ENCODE measurements around the gene PADI6.
A peak's percentile ranks its signal among the peaks of the same experiment; 100 is the strongest.

The PADI6 gene

DNA sequence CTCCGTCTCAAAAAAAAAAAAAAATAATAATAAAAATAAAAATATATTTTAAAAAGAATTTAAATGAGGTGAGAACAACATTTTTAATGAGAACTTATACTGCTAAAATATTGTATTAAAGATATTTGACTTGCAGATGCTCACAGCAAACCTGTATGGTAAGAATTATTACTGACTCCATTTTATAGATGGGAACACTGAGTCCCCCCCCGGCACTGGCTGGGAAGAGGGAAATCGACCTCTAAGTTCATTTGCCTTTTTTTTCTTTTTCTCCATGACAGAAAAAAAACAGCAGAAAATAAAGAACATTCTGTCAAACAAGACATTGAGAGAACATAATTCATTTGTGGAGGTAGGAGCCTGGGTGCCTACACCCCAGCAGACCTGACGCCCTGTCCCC lies 13.4 kb upstream of the PADI6 start:
- DNase-seq = no peak

DNA sequence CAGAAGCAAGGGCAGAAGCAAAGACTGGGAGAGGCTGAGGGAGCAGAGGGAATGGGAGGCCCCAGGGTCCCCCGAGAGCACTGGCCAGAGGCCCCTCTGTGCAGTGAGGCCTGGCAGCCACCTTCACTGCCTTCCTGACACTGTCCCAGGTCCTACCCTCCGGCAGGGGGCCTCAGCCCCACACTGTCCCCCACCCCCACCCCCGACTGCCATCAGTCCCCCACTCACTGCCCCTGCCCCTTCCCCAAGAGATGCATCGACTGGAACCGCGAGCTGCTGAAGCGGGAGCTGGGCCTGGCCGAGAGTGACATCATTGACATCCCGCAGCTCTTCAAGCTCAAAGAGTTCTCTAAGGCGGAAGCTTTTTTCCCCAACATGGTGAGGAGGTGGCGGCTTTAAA lies 13.0 kb upstream of the PADI6 start:
- no peak for DNase-seq

DNA sequence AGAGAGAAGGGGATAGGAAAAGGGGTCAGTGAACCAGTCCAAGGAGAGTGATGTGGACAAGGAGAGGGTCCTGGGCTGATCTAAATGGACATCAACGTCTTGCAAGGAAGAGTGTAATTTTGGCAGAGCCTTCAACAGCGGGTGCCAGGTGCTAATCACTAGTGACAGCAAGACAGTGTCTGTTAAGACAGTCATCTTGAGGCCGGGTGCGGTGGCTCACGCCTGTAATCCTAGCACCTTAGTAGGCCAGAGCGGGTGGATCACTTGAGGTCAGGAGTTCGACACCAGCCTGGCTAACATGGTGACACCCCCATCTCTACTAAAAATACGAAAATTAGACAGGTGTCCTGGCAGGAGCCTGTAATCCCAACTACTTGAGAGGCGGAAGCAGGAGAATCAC lies 12.2 kb upstream of the PADI6 start:
- DNase-seq = no peak

DNA sequence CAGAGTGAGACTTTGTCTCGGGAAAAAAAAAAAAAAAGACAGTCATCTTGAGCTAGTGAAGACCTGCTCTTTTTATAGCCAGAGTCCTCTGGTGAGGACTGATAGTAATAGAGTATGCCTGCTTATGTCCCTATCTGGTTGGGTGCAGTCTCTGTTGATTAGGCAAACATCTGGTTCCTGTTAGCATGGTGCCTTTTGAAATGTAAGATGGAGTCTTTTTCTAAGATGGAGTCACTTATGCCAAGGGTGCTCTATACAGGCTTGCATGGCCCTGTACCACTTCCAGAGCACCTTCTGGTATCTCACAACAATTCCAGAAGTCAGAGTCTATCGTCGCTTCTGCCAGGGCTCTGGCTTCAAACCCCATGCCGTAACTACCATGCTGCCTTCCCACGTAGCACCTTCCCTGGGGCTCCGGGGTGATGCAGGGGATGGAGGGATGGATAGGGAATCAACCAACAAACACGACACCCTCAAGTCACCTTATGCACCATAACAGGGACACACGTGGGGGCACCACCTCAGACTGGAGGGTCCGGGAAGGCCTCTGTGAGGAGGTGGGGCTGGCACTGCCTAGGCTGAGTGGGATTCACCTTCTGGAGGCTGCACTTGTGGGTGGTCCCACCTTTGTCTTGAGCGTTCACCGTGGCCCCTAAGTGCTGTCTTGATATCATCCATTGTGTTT lies 11.6 kb upstream of the PADI6 start:
- DNase-seq = no peak

DNA sequence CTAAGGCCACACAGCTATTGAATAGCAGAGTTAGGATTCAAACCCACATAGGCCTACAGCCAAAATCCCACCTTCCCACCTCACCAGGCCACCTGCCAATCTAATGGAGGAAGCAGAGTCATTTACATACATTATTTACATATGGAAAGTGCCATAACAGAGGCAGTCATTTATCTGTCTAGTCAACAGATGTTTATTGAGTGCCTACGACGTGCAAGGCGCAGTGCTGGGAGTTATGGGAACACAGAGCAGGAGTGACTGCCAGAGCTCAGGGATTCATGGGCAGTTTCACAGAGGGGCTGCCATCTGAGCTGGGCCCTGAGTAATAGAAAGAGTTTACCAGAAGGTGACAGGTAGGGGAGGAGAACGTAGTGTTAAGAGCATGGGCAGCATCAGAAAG lies 10.3 kb upstream of the PADI6 start:
- no peak for DNase-seq

DNA sequence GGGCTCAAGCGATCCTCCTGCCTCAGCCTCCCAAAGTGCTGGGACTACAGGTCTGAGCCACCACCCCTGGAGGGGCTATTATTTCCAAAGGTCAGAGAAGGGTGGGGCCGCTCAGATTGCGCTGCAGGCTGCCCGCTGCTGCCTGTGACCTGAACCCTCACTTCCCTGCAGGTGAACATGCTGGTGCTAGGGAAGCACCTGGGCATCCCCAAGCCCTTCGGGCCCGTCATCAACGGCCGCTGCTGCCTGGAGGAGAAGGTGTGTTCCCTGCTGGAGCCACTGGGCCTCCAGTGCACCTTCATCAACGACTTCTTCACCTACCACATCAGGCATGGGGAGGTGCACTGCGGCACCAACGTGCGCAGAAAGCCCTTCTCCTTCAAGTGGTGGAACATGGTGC lies 8.6 kb upstream of the PADI6 start:
- no peak for DNase-seq

DNA sequence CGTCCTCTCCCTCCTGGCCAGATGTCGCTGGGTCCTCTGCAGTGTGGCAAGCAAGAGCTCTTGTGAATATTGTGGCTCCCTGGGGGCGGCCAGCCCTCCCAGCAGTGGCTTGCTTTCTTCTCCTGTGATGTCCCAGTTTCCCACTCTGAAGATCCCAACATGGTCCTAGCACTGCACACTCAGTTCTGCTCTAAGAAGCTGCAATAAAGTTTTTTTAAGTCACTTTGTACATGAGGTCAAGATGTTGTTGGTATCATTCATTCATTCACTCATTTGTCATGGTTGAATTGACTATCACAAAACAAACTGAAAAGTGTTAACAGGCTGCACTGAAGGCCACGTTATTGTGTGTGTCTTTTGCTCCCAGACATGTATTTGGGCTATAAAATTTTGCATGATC lies 8.2 kb upstream of the PADI6 start:
- DNase-seq = no peak

DNA sequence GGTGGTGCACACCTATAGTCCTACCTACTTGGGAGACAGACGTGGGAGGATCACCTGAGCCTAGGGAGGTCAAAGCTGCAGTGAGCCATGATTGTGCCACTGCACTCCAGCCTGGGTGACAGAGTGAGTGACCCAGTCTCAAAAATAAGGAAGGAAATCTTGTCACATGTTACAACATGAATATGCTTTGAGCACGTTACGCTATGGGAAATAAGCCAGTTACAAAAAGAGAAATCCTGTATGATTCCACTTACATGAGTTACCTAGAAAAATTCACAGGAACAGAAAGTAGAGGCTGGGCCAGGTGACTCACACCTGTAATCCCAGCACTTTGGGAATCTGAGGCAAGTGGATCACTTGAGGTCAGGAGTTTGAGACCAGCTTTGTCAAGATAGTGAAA lies 6.7 kb upstream of the PADI6 start:
- no peak for DNase-seq

DNA sequence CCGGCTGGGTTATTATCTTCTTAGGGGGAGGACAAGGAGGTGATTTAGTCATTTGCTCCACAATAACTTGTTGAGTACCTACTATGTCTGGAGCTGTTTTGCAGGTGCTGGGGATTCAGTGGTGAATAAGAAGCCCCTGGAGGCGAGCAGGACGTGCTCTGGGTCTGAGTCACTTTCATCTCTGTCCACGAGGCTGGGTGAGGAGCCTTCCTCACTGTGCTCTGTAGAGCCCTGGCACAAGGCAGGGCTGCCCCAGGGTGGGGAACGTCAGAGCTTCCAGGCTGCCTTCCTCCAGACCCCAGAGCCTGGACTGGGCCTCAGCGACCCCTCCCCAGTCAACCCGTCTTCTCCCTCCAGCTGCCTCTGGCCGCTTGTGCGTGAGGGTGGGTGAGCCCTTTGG lies 2.5 kb upstream of the PADI6 start:
- no peak for DNase-seq

DNA sequence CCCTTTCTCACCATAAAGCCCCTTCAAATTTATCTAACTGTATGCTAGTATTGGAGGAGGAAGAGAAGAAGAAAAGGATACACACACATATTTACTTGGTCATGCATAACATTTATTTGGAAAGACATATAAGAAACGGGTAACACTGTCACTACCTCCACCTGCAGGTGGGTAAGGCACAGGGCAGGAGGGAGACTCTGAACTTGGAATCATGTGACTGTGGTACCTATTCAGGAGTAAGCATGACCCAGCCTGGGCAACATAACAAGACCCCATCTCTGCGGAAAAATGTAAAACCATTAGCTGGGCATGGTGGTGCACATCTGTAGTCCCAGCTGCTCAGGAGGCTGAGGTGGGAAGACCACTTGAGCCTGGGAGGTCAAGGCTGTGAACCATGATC lies 1.4 kb upstream of the PADI6 start:
- no peak for DNase-seq

DNA sequence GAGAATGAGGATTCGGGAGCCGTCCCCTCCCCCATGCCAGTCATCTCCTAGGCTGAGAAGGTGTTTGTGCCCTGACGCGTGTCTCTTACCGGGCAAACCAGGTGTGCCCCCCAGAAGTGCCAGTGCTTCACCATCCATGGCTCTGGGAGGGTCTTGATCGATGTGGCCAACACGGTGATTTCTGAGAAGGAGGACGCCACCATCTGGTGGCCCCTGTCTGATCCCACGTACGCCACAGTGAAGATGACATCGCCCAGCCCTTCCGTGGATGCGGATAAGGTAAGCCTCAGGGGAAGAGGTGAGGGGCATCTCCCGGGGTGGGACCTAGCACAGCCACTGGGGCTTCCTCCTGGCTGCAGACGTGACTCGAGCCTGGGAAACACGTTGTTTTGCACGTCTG lies 959 bp downstream of the PADI6 start:
- DNase-seq = no peak

DNA sequence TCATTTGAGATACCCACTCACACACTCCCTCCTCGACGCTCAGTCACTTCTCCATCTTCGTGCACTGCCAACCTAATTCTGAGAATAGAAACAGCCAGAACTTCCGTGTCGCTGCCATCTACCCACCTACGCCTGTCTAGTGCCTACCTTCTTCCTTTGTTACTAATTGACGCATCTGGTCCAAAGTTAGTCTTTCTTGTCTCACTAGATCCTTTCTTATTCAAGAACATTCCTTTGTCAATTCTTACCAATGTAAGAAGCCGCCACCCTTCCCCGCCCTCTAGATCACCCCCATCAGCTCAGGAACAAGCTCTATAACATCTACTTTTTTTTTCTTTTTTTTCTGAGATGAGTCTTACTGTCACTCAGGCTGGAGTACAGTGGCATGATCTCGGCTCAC lies 3.7 kb downstream of the PADI6 start:
- no peak for DNase-seq

DNA sequence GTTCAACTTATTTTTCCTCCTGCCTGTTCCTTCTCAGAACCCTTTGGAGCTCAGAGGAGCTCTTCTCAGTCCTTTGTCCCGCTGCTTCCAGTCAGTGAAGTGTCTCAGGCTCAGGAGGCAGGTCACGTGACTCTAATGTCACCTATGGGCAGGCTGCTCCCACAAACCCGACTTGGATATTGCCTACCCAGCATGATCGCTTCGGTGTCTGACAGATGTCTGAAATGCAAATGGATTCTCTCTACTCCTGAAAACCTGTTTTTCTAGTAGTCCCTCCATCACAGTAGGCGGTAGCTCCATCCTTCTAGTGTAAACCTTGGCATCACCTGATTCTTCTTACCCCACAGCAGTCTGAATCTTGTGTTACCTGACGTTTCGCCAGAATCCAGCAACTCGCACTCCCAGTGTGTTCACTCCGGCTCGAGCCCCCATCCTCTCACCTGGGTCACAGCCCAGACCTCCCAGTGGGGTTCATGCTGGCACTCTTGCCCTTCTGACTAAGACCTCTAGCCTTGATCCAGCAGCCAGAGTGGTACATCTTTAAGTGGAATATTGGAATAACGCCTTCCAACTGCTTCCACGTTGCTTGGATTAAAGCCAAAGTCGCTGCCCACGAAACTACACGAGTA lies 5.4 kb downstream of the PADI6 start:
- no peak for DNase-seq

DNA sequence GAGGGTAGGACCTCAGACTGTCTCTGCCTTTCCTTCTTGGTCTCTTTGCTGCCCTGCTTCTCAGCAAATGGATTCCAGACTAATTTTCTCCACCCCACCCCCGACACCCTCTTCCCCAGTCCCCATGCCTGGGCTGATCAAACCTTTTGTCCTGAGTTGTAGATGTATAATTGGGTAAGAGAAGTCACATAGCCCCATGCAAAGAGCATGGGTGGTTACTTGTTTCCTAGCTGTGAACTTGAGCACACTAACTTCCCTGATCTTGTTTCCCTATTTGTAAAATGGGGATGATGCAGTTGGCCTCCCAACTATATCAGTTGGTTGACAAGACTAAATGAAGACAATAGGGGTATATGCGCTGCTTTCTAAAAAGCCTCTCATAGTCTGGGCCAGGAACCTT lies 9.2 kb downstream of the PADI6 start:
- DNase-seq = no peak

DNA sequence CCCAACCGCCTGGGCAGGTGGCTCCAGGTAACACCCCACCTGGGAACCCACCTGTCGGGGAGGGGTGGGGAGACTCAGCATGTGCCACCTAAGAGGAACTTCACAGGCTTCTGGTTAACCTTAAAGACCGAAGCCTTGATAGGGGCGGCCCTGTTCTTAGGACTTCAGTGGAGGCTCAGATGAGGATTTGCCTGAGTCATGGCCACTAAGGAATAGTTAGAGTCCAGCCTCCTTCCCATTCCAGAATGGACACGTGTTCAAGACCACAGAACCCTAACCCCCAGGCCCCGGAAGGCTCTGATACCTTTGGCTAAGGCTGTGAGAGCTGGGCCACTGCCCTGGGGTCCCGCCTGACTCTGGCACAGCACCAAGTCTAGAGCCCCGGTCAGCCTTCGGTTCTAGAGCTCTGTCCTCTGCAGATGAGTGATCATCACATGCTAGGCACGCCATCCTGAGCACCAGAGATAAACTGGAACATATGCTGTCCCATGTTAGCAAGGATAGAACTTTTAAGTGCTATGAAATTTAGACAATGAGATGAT lies 20.3 kb downstream of the PADI6 start:
- DNase-seq = no peak

DNA sequence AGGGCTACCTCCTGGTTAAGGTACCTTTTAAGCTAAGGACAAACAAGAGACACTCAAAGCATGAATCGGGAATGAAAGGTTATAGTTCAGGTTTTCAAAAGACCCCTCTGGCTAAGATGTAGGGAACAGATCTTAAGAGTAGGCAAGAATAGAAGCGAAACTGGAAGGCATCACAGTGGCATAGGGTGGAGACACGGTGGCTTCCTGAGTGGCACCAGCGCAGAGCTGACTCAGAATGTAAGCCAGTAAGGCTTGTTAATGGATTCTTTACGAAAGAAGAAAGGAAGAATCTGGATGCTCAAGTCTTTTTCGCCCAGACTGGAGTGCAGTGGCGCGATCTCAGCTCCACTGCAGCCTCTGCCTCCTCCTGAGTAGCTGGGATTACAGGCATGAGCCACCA lies 21.2 kb downstream of the PADI6 start:
- DNase-seq = peak; percentile 13

DNA sequence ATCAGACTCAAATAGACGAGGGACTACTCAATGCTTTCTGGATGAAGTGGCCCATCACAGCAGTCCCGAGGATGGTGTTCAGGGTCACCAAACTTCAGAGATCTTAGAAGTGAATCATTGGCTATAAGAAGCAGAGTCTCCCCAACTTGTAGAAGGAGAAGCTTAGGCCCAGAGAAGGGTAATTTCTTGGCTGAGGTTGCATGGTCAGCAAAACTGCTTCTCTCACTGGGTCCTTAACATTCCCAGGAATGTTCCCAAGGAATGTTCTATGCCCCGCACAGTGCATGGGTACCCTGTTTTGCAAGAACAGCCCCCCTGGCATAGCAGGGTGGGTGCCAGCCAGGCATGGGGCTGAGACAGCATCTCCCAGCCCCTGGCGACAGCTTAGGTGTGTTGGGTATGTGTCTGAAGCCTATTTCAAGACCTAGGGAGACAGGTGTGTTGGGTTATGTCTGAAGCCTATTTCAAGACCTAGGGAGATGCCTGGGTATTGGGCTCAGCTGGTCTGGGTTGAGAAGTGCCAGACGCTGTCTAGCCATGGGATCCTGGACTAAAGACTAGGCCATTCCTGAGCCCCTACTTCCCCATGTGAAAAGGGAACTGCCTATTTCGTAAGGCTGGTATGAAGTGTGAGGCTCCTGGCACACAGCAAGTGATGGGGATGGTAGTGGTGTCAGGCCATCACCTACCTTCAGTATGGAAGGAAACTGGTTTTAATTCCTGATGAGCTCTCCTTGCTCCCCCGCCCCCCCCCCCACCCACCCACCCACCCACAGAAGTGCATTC lies 26.1 kb downstream of the PADI6 start:
- no peak for DNase-seq

DNA sequence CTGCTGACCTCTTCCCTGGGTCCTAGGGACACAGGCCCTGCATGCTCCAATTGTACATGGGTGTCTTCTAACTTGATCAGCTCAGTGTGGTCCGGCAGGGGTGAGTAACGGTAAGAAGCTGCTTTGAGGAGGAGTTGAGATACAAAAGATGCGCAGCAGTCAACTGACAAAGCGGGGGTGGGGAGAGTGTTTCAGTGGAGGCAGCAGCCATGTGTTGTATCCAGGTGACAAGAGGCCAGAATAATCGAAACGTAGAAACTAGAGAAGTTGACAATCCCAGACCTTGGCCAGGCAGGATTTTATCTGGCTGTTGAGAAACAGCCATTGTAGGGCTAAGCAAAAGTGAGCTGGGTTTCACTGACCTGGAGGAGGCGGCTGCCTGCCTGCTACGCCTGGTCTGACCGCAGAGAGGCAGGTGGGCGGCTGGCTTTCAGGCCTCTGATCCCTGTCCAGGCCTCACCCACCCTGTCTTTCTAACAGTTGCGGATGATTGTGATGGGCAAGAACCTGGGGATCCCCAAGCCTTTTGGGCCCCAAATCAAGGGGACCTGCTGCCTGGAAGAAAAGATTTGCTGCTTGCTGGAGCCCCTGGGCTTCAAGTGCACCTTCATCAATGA lies 28.8 kb downstream of the PADI6 start:
- no peak for DNase-seq

DNA sequence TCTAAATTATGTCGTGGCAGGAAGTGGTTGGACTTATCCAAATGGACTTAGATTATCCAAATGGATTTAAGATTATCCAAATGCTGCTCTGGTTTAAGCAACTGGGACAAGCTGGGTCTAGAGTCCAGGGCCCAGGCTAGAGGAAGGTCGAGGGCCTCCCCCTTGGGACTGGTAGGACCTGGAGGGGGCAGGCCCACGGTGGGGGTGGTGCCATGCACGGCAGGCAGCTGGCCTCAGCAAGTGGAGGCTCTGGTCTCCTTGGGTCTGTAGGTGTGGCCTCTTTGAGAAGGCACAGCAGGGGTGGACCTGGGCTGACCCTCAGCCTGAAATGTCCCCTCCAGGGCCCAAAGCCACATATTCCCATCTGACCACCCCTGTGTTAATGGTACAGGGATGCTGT lies 29.8 kb downstream of the PADI6 start:
- no peak for DNase-seq

DNA sequence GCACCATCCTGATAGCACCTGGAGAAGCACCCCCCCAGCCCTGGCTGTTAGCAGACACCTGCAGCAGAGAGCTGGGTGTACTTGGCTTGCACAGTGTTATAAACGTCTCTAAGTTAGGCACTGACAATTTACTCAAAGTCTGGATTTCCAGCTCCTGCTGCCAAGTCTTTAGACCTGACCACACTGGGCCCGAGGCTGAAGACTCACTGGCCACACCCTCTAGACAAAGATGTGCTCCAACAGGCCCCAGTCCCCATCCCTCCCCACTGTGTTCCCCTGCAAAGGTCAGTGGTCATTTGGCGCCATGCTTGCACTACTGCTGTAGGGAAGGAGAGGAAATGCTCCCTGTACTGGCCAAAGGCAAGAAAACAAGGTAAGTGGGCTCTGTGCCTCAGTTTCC lies 31.1 kb downstream of the PADI6 start:
- DNase-seq = no peak

DNA sequence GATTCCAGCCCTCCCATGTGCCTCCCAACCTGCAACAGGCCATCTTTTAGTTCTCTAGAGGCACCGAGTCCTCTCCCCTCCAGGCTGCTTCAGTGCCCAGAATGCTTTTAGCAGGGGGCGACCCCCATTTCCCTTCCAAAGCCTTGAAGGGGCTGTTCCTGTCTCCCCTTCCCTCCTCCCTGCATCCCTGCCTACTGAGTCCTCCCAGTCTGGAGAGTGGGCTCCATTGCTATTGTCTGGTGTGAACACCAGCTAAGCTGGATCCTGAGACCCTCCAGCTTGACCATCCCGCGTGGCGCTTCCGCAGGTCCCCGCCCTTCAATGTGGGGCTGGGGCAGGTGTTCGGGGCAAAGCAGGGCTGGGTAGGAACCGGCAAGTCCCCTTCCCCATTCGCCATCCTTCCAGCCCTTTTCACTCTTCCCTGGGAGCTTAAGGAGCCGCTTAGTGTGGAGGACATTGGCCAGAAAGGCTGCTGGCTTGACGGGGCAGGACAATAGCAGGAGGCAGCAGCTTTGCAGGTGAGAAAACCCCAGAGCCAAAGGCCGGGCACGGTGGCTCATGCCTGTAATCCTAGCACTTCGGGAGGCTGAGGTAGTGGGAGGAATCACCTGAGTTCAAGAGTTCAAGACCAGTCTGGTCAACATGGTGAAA lies 32.2 kb downstream of the PADI6 start:
- no peak for DNase-seq

DNA sequence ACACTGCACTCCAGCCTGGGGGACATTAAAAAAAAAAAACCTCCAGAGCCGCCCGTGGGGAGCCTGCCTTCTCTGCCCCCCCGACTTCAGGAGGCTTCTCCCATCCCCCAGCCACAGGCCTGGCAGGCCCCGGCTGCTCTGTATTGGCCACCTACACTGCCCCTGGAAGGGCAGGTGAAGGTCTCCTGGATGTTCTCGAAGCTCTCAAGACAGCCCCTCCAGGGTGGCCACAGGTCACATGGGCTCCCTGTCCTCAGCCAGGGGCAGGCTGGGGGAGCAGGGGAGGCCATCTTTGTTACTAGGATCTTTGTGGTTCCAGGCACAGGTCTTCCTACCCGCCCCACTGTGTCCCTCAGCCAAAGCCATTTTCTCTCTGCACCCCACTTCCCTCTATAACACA lies 32.8 kb downstream of the PADI6 start:
- DNase-seq = no peak
